HUES64 (cell line): Measurements from ENCODE around the gene IGF2R. TPM values are rescaled to one million over a fixed set of nuclear protein-coding genes. Genes with fewer than 3 reads are reported as not detected.
"Not testable (repeated sequence)": the region's sequence is repeated elsewhere in the genome, so short reads cannot be mapped to it uniquely, and the experiment has no call there.

Experiments used
- H3K27ac ChIP-seq: 2 replicates; pipeline ENCODE4 v1.7.0; 2013; ENCODE audit warnings: low read depth, low read length, inconsistent platforms
- H3K27me3 ChIP-seq: 2 replicates; pipeline ENCODE4 v1.6.1; 2013; ENCODE audit warnings: mild to moderate bottlenecking, low read length; ENCODE audit not compliant: insufficient read depth
- H3K36me3 ChIP-seq: 2 replicates; pipeline ENCODE4 v1.6.1; 2013; ENCODE audit warnings: mild to moderate bottlenecking, low read length; ENCODE audit not compliant: insufficient read depth
- H3K4me1 ChIP-seq: 2 replicates; pipeline ENCODE4 v1.6.1; 2013; ENCODE audit warnings: mild to moderate bottlenecking, low read length, moderate library complexity; ENCODE audit not compliant: insufficient read depth
- H3K4me3 ChIP-seq: 2 replicates; pipeline ENCODE4 v1.5.1; 2013; ENCODE audit warnings: mild to moderate bottlenecking, low read length, moderate library complexity
- H3K9ac ChIP-seq: 2 replicates; pipeline ENCODE4 v1.6.1; 2013; ENCODE audit warnings: mild to moderate bottlenecking, low read depth, low read length
- H3K9me3 ChIP-seq: 2 replicates; pipeline ENCODE4 v1.6.1; 2013; ENCODE audit warnings: low read depth, low read length; ENCODE audit not compliant: insufficient read depth
- WGBS: fragments of 150-250, 120-280 bp; methylation state at CpG from one replicate; pipeline ENCODE4 v1.1.7; 2013; ENCODE audit warnings: missing lambda C conversion rate; 5-methylcytosine and 5-hydroxymethylcytosine counted together
- polyA plus RNA-seq, 2 experiments: library from polyadenylated mRNA; stranded (reverse); fragments of 50-300 nt; gene quantifications; one replicate each; pipeline ENCODE4 v1.2.3, GENCODE V29; 2013

The IGF2R gene
- polyA plus RNA-seq (2013, experiment 1 of 2), result 35.5 TPM
- polyA plus RNA-seq (2013, experiment 2 of 2), result 34.7 TPM

DNA sequence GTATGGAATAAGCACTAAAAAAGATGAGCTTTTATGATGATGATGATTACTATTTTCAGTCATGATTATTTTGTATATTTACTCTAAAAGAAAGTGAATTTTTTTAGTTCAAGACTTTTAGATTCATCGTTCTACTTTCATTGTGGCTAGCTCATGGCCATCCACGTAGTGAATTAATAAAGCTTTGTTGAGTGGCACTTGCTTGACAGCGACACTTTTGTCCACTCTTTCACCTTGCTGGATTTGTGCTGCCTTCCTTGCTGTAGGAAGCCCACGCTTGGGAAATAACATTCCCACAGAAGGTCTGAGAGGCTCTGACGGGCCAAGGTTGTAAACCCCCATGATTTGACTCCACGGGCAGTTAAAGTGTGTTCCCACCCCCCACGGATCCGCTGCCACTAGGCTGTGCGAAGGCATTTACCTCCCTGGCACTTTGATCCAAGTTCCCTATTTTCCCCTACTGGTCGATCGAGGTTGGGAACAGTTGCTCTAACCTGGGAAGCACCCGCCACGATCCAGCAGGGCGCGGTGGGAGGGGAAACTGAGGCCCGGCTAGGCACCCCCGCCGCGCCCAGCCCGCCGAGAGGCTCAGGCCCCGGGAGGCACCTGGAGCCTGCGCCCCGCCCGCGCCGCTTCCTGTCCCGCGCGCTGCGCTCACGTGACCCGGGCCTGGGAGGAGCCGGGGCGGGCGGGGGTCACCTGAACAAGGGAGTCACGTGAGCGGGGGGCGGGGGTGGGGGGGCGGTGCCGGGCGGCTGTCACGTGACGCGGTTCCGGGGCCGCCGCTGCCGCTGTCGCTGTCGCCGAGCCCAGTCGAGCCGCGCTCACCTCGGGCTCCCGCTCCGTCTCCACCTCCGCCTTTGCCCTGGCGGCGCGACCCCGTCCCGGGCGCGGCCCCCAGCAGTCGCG is at the start of gene IGF2R:
IGF2R (plus strand) TSS at position 788 of the 909 bp plus-strand sequence. CDS start 165 bp downstream, outside the sequence.
- H3K9ac ChIP-seq, result peak within 1 kb of the TSS; percentile 94
- 2% methylated on average over 66 of the region's 68 CpGs for WGBS
- H3K4me1 ChIP-seq, result peaks cover 27% of the 10 kb centered on the region
- peak within 1 kb of the TSS; percentile 73 for H3K27ac ChIP-seq
- H3K4me3 ChIP-seq, result peak within 1 kb of the TSS; percentile 76
- H3K27me3 ChIP-seq, result peaks cover 37% of the 10 kb centered on the region
- no peaks in the 10 kb centered on the region for H3K36me3 ChIP-seq
- H3K9me3 ChIP-seq, result no peaks in the 10 kb centered on the region

DNA sequence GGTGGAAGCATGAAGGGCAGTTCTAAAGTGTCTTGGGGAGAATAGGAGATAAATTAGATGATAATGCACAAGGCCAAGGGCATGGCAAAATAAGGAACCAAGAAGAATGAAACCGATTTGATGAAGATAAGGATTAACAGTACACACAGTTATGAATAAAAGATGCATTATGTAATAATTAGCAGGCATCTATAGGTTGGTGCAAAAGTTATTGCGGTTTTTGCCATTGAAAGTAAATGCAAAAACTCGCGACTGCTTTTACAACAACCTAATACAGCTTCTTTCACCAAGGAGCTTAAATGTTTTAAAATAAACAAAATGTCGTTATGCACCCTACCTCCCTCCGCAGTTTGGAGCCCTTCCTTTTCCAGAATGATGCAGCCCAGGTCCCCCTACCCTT is 49.1 kb upstream of the IGF2R start:
- H3K27me3 ChIP-seq, result no peaks in the 10 kb centered on the region
- H3K9me3 ChIP-seq, result no peaks in the 10 kb centered on the region
- H3K9ac ChIP-seq, result no peak overlapping the region
- WGBS, result 97% methylated on average over 6 of the region's 6 CpGs
- H3K4me1 ChIP-seq, result no peaks in the 10 kb centered on the region
- H3K4me3 ChIP-seq, result no peak overlapping the region
- H3K36me3 ChIP-seq, result no peaks in the 10 kb centered on the region
- no peak overlapping the region for H3K27ac ChIP-seq

DNA sequence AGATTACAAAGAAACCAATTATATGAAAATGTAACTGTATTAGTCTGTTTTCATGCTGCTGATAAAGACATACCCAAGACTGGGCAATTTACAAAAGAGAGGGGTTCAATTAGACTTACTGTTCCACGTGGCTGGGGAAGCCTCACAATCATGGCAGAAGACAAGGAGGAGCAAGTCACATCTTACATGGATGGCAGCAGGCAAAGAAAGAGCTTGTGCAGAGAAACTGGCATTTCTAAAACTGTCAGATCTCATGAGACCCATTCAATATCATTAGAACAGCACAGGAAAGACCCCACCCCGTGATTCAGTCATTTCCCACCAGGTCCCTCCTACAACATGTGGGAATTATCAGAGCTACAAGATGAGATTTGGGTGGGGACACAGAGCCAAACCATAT is 44.7 kb upstream of the IGF2R start:
- H3K4me1 ChIP-seq, H3K9ac ChIP-seq: not testable (repeated sequence)
- WGBS, result 62% methylated on average over 1 of the region's 2 CpGs

DNA sequence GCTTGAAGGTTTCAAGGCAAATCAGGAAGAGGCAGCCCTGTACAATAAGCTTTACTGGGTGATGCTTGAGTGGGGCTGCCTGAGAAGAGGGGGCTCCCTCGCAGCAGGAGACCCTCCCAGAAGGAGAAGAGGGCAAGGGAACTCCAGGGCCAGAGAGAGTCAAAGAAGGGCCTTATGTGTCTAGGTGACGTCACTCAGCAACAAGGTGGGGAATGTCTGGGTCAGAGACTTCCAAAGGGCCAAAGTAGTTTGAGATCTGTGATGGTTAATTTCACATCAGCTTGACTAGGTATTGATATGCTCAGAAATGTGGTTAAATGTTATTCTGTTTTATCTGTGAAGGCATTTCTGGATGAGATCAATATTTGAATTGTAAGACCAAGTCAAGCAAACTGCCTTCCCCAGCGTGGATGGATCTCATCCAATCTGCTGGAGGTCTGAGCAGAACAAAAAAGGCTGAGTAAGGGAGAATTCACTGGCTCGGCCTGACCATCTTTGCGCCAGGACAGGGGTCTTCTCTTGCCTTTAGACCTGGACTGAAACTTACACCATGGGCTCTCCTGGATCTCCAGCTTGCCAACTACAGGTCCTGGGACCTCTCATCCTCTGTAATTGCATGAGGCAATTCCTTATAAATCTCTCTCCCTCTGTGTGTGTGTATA is 42.2 kb upstream of the IGF2R start:
- Histone ChIP-seq H3K27me3 (no peaks in the 10 kb centered on the region), H3K9ac (no peak overlapping the region), H3K4me1 (no peaks in the 10 kb centered on the region), H3K9me3 (no peaks in the 10 kb centered on the region), H3K27ac (no peak overlapping the region), H3K36me3 (no peaks in the 10 kb centered on the region), H3K4me3 (no peak overlapping the region)
- WGBS, result 90% methylated on average over 5 of the region's 5 CpGs

More for the DNA sequence above, 44.7 kb upstream of the IGF2R start:
- H3K9me3 ChIP-seq, H3K27ac ChIP-seq, H3K36me3 ChIP-seq, H3K27me3 ChIP-seq, H3K4me3 ChIP-seq: not testable (repeated sequence)

- WGBS, result 92% methylated on average over 8 of the region's 8 CpGs
- H3K27ac ChIP-seq, result no peak overlapping the region
Measured at GRCh38 chr6:159929819-159930218, 39.1 kb upstream of the IGF2R start.

GRCh38 chr6:159931112-159931511 is 37.8 kb upstream of the IGF2R start:
- H3K36me3 ChIP-seq, result no peaks in the 10 kb centered on the region
- no peaks in the 10 kb centered on the region for H3K9me3 ChIP-seq
- H3K27me3 ChIP-seq, result no peaks in the 10 kb centered on the region
- no peaks in the 10 kb centered on the region for H3K4me1 ChIP-seq
- H3K4me3 ChIP-seq, result no peak overlapping the region
- H3K9ac ChIP-seq, result no peak overlapping the region
- WGBS, result 90% methylated on average over 3 of the region's 3 CpGs
- no peak overlapping the region for H3K27ac ChIP-seq

More at GRCh38 chr6:159929819-159930218, 39.1 kb upstream of the IGF2R start:
- no peaks in the 10 kb centered on the region for H3K4me1 ChIP-seq
- no peaks in the 10 kb centered on the region for H3K36me3 ChIP-seq
- H3K9me3 ChIP-seq, result no peaks in the 10 kb centered on the region
- no peak overlapping the region for H3K9ac ChIP-seq
- H3K27me3 ChIP-seq, result no peaks in the 10 kb centered on the region
- no peak overlapping the region for H3K4me3 ChIP-seq

GRCh38 chr6:159931846-159932245 is 37.0 kb upstream of the IGF2R start:
- Histone ChIP-seq H3K9ac (no peak overlapping the region), H3K36me3 (no peaks in the 10 kb centered on the region), H3K9me3 (no peaks in the 10 kb centered on the region), H3K4me3 (no peak overlapping the region), H3K4me1 (no peaks in the 10 kb centered on the region), H3K27ac (no peak overlapping the region), H3K27me3 (no peaks in the 10 kb centered on the region)
- 83% methylated on average over 4 of the region's 4 CpGs for WGBS

GRCh38 chr6:159933077-159933476 is 35.8 kb upstream of the IGF2R start:
- WGBS, result 89% methylated on average over 1 of the region's 1 CpG
- Histone ChIP-seq H3K9ac (no peak overlapping the region), H3K9me3 (no peaks in the 10 kb centered on the region), H3K4me1 (no peaks in the 10 kb centered on the region), H3K36me3 (no peaks in the 10 kb centered on the region), H3K27me3 (no peaks in the 10 kb centered on the region), H3K27ac (no peak overlapping the region), H3K4me3 (no peak overlapping the region)

- H3K4me3 ChIP-seq, result no peak overlapping the region
- 92% methylated on average over 4 of the region's 4 CpGs for WGBS
- no peaks in the 10 kb centered on the region for H3K4me1 ChIP-seq
- no peak overlapping the region for H3K27ac ChIP-seq
- no peaks in the 10 kb centered on the region for H3K36me3 ChIP-seq
- H3K27me3 ChIP-seq, result no peaks in the 10 kb centered on the region
- H3K9me3 ChIP-seq, result no peaks in the 10 kb centered on the region
- no peak overlapping the region for H3K9ac ChIP-seq
Measured at GRCh38 chr6:159934181-159934580, 34.7 kb upstream of the IGF2R start.

DNA sequence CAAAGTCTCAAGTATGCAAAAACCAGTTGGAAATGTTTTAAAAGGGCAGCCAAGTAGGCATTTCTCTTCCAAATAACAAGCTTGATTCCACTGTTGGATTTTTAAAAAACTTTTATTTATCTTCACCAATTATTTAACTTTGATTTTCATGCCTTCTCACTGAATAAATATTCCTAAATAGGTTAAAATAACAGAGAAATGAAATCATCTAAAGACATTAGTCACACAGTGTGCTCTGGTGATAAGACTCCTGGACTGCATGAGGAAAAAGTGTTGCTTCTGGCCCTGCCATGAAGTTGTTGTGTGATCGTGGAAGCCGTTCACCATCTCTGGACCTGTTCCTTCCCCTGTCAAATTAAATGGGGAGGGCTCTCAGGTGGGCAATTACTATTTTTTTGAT is 33.8 kb upstream of the IGF2R start:
- no peak overlapping the region for H3K9ac ChIP-seq
- H3K4me1 ChIP-seq, result no peaks in the 10 kb centered on the region
- H3K36me3 ChIP-seq, result no peaks in the 10 kb centered on the region
- no peak overlapping the region for H3K27ac ChIP-seq
- H3K4me3 ChIP-seq, result no peak overlapping the region
- 92% methylated on average over 2 of the region's 2 CpGs for WGBS
- no peaks in the 10 kb centered on the region for H3K9me3 ChIP-seq
- H3K27me3 ChIP-seq, result no peaks in the 10 kb centered on the region

DNA sequence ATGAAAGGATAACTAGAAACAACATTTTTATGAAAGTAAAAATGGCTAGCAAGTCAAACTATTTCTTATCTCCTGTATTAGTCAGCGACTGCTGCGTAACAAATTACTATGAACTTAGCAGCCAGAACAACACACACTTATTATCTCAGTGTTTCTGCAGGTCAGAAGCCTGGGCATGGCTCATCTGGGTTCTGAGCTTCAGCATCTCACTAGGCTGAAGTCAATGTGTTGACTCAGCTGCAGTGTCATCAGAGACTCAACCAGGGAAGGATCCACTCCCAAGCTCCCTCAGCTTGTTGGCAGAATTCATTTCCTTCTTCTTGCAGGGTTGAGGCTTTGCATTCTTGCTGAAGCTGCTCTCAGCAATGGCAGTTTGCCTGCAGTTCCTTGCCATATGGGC is 33.2 kb upstream of the IGF2R start:
- 95% methylated on average over 2 of the region's 2 CpGs for WGBS
- no peaks in the 10 kb centered on the region for H3K36me3 ChIP-seq
- H3K9me3 ChIP-seq, result no peaks in the 10 kb centered on the region
- H3K4me1 ChIP-seq, result no peaks in the 10 kb centered on the region
- no peak overlapping the region for H3K27ac ChIP-seq
- H3K27me3 ChIP-seq, result no peaks in the 10 kb centered on the region
- H3K9ac ChIP-seq, result no peak overlapping the region
- H3K4me3 ChIP-seq, result no peak overlapping the region
